GM19025 (cell line): ENCODE results near the gene GAP43.
"Not testable (repeated sequence)": the region's sequence is repeated elsewhere in the genome, so short reads cannot be mapped to it uniquely, and the experiment has no call there.

ENCODE experiments used
- ATAC-seq: cut with Tn5 transposase; IDR thresholded peaks from one replicate; pipeline ENCODE4 v1.9.1; 2021; ENCODE audit warnings: mild to moderate bottlenecking, low read depth, moderate library complexity; ENCODE audit not compliant: unreplicated experiment

GAP43 gene

DNA sequence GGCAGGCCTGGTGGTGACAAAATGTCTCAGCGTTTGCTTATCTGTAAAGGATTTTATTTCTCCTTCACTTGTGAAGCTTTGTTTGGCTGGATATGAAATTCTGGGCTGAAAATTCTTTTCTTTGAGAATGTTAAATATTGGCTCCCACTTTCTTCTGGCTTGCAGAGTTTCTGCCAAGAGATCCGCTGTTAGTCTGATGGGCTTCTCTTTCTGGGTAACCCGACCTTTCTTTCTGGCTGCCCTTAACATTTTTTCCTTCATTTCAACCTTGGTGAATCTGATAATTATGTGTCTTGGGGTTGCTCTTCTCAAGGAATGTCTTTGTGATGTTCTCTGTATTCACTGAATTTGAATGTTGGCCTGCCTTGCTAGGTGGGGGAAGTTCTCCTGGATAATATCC lies 113.0 kb downstream of the GAP43 start:
- ATAC-seq = not testable (repeated sequence)

DNA sequence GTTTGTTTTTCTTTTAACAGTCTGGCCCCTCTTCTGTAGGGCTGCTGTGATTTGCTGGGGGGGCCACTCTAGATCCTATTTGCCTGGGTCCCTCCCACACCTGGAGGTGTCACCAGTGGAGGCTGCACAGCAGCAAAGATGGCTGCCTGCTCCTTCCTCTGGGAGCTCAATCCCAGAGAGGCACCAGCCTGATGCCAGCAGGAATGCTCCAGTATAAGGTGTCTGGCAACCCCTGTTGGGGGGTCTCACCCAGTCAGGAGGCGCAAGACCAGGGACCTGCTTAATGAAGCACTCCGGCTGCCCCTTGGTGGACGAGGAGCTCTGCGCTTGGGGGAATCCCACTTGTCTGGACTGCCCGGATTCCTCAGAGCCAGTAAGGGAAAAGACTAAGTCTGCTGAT lies 118.3 kb downstream of the GAP43 start:
- ATAC-seq = no peak

- not testable (repeated sequence) for ATAC-seq
Measured at GRCh38 chr3:115744516-115744915, 121.2 kb downstream of the GAP43 start.

DNA sequence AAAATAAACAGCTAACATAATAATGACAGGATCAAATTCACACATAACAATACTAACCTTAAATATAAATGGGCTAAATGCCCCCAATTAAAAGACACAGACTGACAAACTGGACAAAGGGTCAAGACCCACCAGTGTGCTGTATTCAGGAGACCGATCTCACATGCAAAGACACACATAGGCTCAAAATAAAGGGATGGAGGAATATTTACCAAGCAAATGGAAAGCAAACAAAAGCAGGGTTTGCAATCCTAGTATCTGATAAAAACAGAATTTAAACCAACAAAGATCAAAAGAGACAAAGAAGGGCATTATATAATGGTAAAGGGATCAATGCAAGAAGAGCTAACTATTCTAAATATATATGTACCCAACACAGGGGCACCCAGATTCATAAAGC lies 129.7 kb downstream of the GAP43 start:
- not testable (repeated sequence) for ATAC-seq

DNA sequence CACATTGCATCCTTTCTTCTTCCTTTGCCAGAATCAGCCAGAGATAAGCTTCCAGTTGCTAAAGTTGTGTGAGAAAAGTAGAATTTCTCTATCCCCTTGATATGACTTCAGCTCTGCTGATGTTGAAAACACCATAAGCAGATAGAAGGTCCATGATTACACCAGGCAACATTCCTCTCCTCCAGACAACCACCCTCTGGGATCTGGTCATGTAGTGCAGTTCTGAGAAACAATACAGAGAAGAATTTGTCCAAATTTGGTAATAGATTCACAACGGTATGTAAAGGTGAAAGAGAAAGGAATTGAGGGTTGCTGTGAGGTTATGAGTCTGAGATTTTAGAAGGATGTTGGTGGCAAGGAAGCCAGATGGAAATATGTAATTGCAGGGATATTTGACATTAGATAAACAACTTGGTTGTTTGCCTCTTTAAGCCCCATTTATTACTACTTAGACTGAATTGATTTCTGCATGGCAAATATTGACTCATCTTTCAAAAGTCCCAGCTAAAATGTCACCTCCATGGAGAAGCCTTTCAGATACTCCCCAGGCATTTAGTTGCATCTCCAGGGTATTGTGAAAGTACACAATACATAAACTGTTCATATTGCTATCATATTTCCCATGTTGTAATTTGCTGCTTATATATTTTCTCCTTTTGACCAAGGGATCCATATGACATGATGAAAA lies 134.9 kb downstream of the GAP43 start:
- ATAC-seq = no peak

GRCh38 chr3:115760716-115761115 lies 137.4 kb downstream of the GAP43 start:
- no peak for ATAC-seq

DNA sequence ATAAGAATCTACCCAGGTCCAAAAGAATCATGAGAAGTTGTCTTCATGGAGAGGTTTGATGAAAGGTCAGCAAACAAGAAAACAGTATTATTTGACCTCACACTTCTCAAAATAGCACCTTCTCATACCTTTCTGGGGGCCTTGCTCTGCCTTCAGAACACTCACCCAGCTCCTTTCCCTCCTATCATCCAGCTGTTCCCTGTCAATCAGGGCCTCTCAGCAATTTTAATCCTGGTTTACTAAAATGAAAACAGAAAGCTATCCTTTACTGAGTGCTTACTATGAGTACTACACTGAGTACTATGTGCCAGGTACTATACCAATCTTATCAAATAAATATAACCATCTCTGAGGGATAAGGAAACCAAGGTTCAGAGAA lies 138.6 kb downstream of the GAP43 start:
- no peak for ATAC-seq

DNA sequence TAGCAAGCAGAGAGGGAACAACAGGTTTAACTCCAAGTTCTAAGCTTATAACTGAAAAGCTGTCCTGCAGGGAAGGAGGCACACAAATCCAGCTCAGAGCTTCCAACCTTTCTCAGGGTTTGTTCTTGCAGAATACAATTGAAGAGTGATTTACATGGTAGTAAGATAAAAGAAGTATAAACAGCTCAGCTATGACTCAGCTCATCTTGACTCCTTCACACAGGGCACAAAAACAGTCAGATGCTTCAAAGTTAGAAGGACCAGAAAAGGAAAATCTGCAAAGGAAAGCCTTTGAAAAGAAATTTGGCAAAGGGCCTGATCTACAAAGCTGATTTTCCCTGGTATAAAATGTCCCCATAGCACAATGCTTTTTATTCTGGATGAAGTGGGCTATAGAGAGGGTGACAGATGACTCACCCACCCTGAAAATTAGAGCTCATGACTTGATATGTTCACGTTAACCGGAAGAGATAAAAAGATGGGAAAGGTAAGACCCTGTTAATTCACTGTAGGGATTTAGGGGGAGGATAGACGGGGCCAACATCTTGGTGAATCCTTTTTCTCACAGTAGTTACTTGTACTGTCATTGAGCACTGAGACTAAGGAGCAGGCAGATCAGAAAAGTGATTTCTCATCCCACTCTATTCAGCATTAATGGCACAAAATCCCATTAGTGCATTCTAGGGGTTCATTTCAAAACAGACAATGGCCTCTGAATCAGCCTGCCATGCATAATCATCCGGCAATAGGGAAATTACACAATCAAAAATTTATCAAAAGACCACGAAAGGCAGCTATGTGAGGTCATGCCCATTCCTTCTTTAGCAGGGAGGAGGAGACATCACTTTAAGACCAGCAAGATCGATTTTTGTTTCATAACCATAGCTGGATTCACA lies 143.5 kb downstream of the GAP43 start:
- ATAC-seq = no peak

DNA sequence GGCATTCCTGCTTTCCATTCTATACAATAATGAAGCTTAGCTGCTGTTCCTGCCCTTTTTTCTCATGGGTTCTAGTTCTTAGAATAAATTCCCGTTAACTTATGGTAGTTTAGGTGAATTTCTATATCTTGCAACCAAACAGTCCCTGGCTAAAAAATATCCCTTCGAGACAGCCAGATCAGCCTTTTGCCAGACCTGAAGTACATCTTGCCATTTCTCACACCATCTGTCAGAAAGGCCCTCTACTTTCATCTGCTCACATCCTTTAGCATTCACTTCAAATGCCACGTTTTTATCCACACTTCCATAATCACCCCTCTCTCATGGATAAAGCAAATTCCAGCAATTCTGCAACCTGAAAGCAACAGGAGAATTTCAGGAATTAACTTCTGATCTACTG lies 145.4 kb downstream of the GAP43 start:
- no peak for ATAC-seq
